Transverse colon (tissue), 4 donors: Measurements from ENCODE around the gene NENF. TPM values are rescaled to one million over a fixed set of nuclear protein-coding genes. Genes with fewer than 3 reads are reported as not detected.

Experiments
- DNase-seq: peaks from one replicate; pipeline ENCODE4 v3.0.0-alpha.2; 2019
- H3K27ac ChIP-seq, 4 donors: fragments of 200-600 bp; sonication (generic); 2 replicates each; pipeline ENCODE4 v1.5.1; 2016 to 2018; ENCODE audit warnings: inconsistent platforms in 4 of 4
- H3K27me3 ChIP-seq: fragments of 200-600 bp; sonication (generic); 2 replicates; pipeline ENCODE4 v1.5.1; 2017; ENCODE audit warnings: inconsistent platforms
- H3K36me3 ChIP-seq, 4 donors: fragments of 200-600 bp; sonication (generic); 2 replicates each; pipeline ENCODE4 v1.5.1; 2017 to 2019; ENCODE audit warnings: inconsistent platforms in 4 of 4
- H3K4me1 ChIP-seq, 4 donors: fragments of 200-600 bp; sonication (generic); 2 replicates each; pipeline ENCODE4 v1.5.1; 2017 to 2020; ENCODE audit warnings: inconsistent platforms in 4 of 4
- H3K4me3 ChIP-seq, 4 donors: fragments of 200-600 bp; sonication (generic); 1 replicate in 1 of 4; 2 replicates in 3 of 4; pipeline versions ENCODE4 v1.5.1 to v1.6.1; 2017 to 2019; ENCODE audit warnings: inconsistent platforms in 4 of 4
- H3K9me3 ChIP-seq, 2 donors: fragments of 200-600 bp; sonication (generic); 2 replicates each; pipeline ENCODE4 v1.5.1; 2017 to 2019; ENCODE audit warnings: inconsistent platforms in 2 of 2
- EP300 ChIP-seq: sonication (generic); formaldehyde crosslinking; IDR thresholded peaks from one replicate; pipeline ENCODE4 v1.6.1; 2017; ENCODE audit warnings: antibody characterized with exemption, low read depth
- POLR2A ChIP-seq: fragments of 450-650 bp; IDR thresholded peaks from one replicate; pipeline ENCODE4 v1.6.1; 2016; ENCODE audit warnings: antibody characterized with exemption, mild to moderate bottlenecking, moderate library complexity
- POLR2AphosphoS5 ChIP-seq, 3 donors: sonication (generic); formaldehyde crosslinking; IDR thresholded peaks; one replicate each; pipeline ENCODE4 v1.6.1; 2016; ENCODE audit warnings: antibody characterized with exemption in 3 of 3
- WGBS, 2 donors: methylation state at CpG; one replicate each; pipeline ENCODE4 v1.1.5; 2018; ENCODE audit warnings: low coverage in 1 of 2; 5-methylcytosine and 5-hydroxymethylcytosine counted together
- in situ Hi-C, 4 donors: fragments of 200-750 bp; cut with MboI; loops; one replicate each; pipeline versions ENCODE4 v1.15.0 to v1.15.1; 2017; ENCODE audit warnings: low sequenced_read_pairs in 3 of 4, low pct_ligation_motif_present in 1 of 4, low pct_unique_long_range_greater_than_20kb in 1 of 4
- intact Hi-C: fragments of 100-400 bp; cut with DNase I; formaldehyde crosslinking; loops from one replicate; pipeline ENCODE4 v1.15.1; 2023; ENCODE audit warnings: low total_unique reads
- total RNA-seq, 4 donors: library from RNA; depleted of rRNA; stranded (reverse); fragments of >200 nt; gene quantifications; one replicate each; pipeline ENCODE4 v1.1.0, GENCODE V29; 2016
- TF ChIP-seq, protein P1 (sequence below), 5 experiments: fragments of 200-600 bp in 3 of 5; fragments of 450-650 bp in 2 of 5; sonication (generic) in 3 of 5; IDR thresholded peaks; 1 replicate in 2 of 5; 2 replicates in 3 of 5; pipeline ENCODE4 v1.5.1; 2016 to 2017; ENCODE audit warnings: antibody characterized with exemption in 5 of 5, inconsistent platforms in 3 of 5, mild to moderate bottlenecking in 2 of 5, moderate library complexity in 1 of 5

NENF gene
- total RNA-seq, 4 donors from 2014 or later = 24.2 to 91.5 (median 35.7) TPM

DNA sequence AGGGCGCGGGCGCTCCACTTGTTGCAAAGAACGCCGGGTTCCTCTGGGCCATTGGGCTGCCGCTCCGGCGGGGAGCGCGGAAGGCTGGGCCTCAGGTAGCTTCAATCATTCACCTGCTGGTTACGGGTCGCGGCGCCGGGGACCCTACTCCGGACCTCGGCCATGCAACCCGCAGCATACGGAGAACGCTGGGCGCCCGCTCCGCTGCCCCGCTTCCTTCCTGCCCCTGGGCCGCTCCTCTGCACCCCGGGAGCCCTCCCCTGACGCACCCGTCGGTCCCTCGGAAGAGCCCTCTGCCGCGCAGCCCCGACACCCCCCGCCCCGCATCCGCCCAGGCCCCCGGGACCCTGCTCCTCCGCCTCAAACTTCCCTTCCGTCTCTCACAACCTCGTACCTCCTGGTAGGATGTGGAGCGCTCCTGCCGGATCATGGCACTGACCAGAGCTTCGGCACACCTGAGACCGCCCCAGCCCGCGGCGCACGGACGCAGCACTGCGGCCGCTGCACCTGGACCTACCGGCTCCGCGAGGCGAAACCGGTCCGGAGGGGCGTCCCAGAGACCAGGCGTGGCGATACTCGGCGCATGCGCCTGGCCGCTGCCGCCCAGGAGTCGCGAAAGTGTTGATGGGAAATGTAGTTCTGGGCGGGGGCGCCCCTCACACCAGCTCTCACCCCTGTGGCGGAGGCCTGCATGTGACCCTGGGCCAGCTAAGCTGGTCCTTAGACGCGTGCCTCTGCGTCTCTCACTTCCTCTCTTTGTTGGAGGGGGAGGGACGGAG lies 18.2 kb upstream of the NENF start, which contains the start of gene PACC1:
PACC1 (minus strand) TSS at position 559 of the 779 bp plus-strand sequence; CDS start at position 430, 129 bp downstream.
- in situ Hi-C loops = no loop called here
- WGBS, 2 donors = 0% methylated on average over 39 of the region's 74 CpGs; no CpG with 5 or more reads in 1 of the 2 donors
- intact Hi-C loops = no loop called here
- Histone ChIP-seq H3K27me3 (no peaks in the 10 kb centered on the region), H3K4me3 (peak within 1 kb of the TSS; percentile 73 to 90 (median 82)), H3K4me1 (peaks cover 0 to 13% (median 9%) of the 10 kb centered on the region in 4 donors), H3K9me3 (no peaks in the 10 kb centered on the region), H3K36me3 (no peaks in the 10 kb centered on the region), H3K27ac (peak within 1 kb of the TSS; percentile 57 to 76 (median 68))
- peak; percentile 92 for DNase-seq
- TF ChIP-seq EP300 = no peak
- TF ChIP-seq, protein P1, sequence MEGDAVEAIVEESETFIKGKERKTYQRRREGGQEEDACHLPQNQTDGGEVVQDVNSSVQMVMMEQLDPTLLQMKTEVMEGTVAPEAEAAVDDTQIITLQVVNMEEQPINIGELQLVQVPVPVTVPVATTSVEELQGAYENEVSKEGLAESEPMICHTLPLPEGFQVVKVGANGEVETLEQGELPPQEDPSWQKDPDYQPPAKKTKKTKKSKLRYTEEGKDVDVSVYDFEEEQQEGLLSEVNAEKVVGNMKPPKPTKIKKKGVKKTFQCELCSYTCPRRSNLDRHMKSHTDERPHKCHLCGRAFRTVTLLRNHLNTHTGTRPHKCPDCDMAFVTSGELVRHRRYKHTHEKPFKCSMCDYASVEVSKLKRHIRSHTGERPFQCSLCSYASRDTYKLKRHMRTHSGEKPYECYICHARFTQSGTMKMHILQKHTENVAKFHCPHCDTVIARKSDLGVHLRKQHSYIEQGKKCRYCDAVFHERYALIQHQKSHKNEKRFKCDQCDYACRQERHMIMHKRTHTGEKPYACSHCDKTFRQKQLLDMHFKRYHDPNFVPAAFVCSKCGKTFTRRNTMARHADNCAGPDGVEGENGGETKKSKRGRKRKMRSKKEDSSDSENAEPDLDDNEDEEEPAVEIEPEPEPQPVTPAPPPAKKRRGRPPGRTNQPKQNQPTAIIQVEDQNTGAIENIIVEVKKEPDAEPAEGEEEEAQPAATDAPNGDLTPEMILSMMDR (IDR thresholded peaks at IDR 0.05) = peak in 1 of 5 experiments; percentile 19
- TF ChIP-seq POLR2A = peak; percentile 35
- TF ChIP-seq POLR2AphosphoS5 (IDR thresholded peaks at IDR 0.05) = peak; percentile 64 to 86 (median 68)

DNA sequence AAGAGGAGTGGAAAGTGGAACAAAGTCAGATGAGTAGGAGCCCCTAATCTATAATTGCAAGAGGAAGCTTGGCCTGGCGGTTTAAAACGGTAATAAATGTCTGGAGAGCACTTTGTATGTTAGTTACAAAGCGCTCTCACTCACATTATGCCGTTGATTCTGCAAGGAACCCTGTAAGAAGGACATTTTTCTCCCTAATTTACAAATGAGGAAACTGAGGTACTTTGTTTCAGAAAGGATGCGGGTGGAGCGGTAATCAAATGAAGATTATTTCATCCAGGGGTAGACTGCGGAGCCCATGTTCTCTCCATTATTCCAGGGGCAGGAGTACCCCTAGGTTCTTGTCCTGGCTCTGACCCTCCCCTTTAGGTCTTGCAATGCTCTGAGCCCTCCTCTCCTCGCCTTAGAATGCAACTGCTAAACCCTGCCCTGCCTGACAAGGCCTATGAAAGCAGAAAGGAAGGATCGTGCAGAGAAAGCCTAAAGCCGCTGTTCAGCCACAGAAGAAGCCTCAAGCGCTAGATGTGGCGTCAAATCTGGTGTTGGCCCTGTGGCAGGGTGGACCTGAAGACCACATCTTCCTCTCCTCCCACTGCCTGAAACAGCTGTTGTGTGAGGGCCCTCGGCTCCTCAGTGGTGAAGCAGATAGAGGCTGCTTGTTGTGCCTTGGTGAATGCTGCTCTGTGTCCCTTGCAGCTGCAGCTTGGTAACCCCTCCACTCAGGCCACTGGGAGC lies 17.4 kb upstream of the NENF start:
- Histone ChIP-seq H3K9me3 (no peaks in the 10 kb centered on the region), H3K27me3 (no peaks in the 10 kb centered on the region), H3K27ac (peak overlapping the region; percentile 45 to 76 (median 62)), H3K36me3 (no peaks in the 10 kb centered on the region), H3K4me1 (peaks cover 0 to 13% (median 9%) of the 10 kb centered on the region in 4 donors), H3K4me3 (peak overlapping the region in 3 of 4 donors; percentile 73 to 83 (median 80))
- DNase-seq = no peak
- TF ChIP-seq POLR2A (no peak), POLR2AphosphoS5 (IDR thresholded peaks at IDR 0.05) (no peak), EP300 (no peak)
- TF ChIP-seq, protein P1 (IDR thresholded peaks at IDR 0.05) = peak in 1 of 5 experiments; percentile 33
- intact Hi-C loops (no loop called here), in situ Hi-C loops (no loop called here)
- WGBS, 2 donors = 57 to 59% methylated on average over 9 to 13 of the region's 13 CpGs

DNA sequence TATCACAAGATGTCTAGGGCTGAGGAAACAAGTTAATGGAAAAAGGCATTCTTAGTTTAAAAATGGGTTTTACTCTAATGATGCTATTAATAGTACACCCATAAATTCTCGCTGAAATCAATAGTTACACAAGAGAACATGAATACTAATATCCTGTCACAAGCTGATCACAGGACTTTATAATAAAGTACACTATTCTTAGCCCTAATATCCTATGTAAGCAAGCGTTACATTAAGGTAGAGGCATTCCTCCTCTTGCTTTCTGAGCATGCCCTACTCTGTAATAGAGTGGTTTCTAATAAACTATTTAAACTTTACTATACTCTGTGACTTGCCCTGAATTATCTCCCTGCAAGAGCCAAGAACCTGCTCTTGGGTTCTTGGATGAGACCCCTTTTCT lies 11.6 kb upstream of the NENF start:
- Histone ChIP-seq H3K36me3 (no peaks in the 10 kb centered on the region), H3K27me3 (peaks cover 3% of the 10 kb centered on the region), H3K4me1 (no peaks in the 10 kb centered on the region), H3K9me3 (no peaks in the 10 kb centered on the region), H3K4me3 (no peak overlapping the region), H3K27ac (no peak overlapping the region)
- 78 to 90% methylated on average over 1 to 2 of the region's 2 CpGs for WGBS, 2 donors
- intact Hi-C loops = no loop called here
- no peak for DNase-seq
- in situ Hi-C loops = no loop called here
- TF ChIP-seq POLR2A = no peak
- no peak for TF ChIP-seq POLR2AphosphoS5 (IDR thresholded peaks at IDR 0.05)
- TF ChIP-seq, protein P1 (IDR thresholded peaks at IDR 0.05) = no peak
- TF ChIP-seq EP300 = no peak

DNA sequence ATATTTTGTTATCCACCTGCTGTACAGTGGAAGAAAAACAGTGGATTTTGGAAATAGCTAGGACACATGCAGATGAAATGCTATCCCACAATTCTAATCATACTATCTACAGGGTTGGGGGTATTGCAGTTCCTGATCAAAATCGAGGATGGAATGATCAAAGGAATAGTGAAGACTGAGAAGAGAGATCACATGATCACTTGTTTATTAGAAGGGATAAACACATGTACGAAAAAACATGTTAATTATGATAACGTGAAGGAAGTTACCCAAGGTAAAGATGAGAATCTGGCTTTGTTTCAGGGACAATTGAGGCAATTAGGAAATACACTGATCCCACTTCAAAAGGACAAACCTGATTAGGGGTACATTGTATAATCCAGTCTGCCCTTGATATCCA lies 8.8 kb upstream of the NENF start:
- TF ChIP-seq POLR2A = no peak
- TF ChIP-seq EP300 = no peak
- no peak for TF ChIP-seq POLR2AphosphoS5 (IDR thresholded peaks at IDR 0.05)
- TF ChIP-seq, protein P1 (IDR thresholded peaks at IDR 0.05) = no peak
- H3K4me3 ChIP-seq = no peak overlapping the region
- no peak for DNase-seq
- H3K9me3 ChIP-seq = no peaks in the 10 kb centered on the region
- intact Hi-C loops = no loop called here
- no peaks in the 10 kb centered on the region for H3K4me1 ChIP-seq
- peaks cover 3% of the 10 kb centered on the region for H3K27me3 ChIP-seq
- no peaks in the 10 kb centered on the region for H3K36me3 ChIP-seq
- 58 to 65% methylated on average over 3 of the region's 3 CpGs for WGBS, 2 donors
- H3K27ac ChIP-seq = no peak overlapping the region
- in situ Hi-C loops = no loop called here
